AG20443 (cell line): ENCODE data around the gene GTF2A1.
"Not testable (repeated sequence)": the region's sequence is repeated elsewhere in the genome, so short reads cannot be mapped to it uniquely, and the experiment has no call there.

Source experiments
- DNase-seq: peaks from one replicate; pipeline ENCODE4 v3.0.0; 2012; ENCODE audit warnings: low spot score, mixed read lengths

The GTF2A1 gene

GRCh38 chr14:81220830-81221578 lies at the start of gene GTF2A1:
GTF2A1 (minus strand) TSS chr14:81220959; CDS start chr14:81220518, 441 bp downstream.
- DNase-seq: peak; percentile 98

DNA sequence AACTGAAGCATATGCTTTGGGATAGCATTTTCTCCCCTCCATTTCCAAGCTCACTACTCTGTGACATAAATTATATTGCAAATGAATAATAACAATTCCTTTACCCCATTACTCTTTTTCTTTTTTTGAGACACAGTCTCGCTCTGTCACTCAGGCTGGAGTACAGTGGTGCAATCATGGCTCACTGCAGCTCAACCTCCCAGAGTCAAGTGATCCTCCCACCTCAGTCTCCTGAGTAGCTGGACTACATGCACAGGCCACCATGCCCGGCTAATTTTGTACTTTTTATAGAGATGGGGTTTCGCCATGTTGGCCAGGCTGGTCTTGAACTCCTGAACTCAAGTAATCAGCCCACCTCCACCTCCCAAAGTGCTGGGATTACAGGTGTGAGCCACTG lies 49.2 kb upstream of the GTF2A1 start:
- no peak for DNase-seq

GRCh38 chr14:81269100-81269978 lies 48.6 kb upstream of the GTF2A1 start:
- DNase-seq: peak; percentile 80

- no peak for DNase-seq
Measured at GRCh38 chr14:81268016-81268416, 47.3 kb upstream of the GTF2A1 start.

GRCh38 chr14:81265636-81266169 lies 44.9 kb upstream of the GTF2A1 start:
- no peak for DNase-seq

DNA sequence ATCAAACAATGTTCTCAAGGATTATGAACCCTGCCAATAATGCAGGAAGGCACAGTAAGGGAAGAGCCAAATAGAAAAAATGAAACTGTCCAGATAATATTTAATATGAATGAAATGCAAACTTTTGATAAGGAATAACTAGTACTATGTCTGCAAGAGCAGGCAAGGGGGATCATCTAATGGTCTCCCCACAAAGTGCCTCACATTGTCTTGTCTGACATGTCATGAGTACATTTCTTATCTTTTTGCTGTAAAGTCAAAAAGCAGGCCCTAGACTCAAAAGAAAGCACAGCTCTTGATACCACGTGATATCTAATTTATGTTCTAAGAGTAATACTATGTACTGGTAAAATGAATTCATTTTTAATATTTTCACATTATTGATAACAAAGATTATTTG lies 43.9 kb upstream of the GTF2A1 start:
- DNase-seq: no peak

DNA sequence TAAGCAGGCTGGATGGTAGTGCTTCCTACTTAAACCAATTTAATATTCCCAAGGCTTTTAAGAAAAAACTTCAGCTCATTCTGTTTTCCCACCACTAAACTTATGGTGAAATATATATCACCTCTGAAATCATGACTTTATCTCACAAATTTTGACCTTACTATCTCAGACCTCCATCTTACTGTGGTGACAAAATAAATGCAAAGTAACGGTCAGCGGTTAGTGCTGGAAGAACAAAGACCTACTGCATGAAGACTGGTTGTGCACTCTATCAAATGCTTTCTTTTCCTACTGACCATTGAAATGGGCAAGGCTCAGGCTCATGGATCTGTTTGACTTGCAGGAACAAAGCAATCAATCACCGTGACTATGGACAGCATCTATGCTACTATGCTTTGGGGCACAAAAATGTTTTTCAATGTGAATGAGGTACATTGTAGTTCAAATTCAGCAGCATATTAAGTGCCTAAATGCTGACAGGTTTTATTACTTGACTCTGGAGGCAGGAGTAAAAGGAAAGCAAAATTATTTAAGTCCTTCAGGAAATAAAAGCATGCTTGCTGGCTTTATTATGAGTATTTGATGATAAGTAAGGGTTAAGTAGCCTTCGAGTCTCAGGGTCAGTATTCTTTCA lies 43.1 kb upstream of the GTF2A1 start:
- no peak for DNase-seq

GRCh38 chr14:81261176-81261575 lies 40.4 kb upstream of the GTF2A1 start:
- no peak for DNase-seq

- DNase-seq: no peak
Measured at GRCh38 chr14:81260732-81261131, 40.0 kb upstream of the GTF2A1 start.

GRCh38 chr14:81256289-81256960 lies 35.7 kb upstream of the GTF2A1 start:
- DNase-seq: no peak

- DNase-seq: no peak
Measured at GRCh38 chr14:81252278-81252677, 31.5 kb upstream of the GTF2A1 start.

DNA sequence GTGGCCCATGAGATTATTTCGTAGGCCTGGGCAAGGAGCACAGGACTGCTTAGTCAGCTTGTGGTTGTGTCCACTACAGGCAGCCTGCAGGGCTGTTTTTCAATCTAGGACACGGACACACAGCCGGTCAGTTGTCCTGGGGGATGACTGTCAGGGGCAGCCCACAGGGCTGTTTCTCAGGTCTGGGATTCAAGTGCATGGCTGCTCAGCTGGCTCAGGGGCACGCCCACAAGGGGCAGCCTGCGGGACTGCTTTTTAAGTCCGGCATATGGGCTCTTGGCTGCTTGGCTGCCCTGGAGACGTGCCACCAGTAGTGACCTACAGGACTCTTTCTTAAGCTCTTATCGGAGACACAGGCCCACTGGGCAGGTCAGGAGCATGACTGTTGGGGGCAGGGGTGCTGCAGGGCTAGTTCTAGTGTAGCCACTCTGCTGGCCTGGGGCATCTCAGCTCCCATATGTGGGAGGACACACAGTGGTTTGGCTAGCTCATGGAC lies 26.6 kb upstream of the GTF2A1 start:
- peak; percentile 43 for DNase-seq

- peak; percentile 66 for DNase-seq
Measured at GRCh38 chr14:81246461-81247270, 25.9 kb upstream of the GTF2A1 start.

GRCh38 chr14:81245771-81246170 lies 25.0 kb upstream of the GTF2A1 start:
- peak; percentile 52 for DNase-seq

- DNase-seq: not testable (repeated sequence)
Measured at GRCh38 chr14:81244431-81244830, 23.7 kb upstream of the GTF2A1 start.

GRCh38 chr14:81243499-81243898 lies 22.7 kb upstream of the GTF2A1 start:
- no peak for DNase-seq

- not testable (repeated sequence) for DNase-seq
Measured at GRCh38 chr14:81236849-81237248, 16.1 kb upstream of the GTF2A1 start.

GRCh38 chr14:81236138-81236537 lies 15.4 kb upstream of the GTF2A1 start:
- DNase-seq: no peak

DNA sequence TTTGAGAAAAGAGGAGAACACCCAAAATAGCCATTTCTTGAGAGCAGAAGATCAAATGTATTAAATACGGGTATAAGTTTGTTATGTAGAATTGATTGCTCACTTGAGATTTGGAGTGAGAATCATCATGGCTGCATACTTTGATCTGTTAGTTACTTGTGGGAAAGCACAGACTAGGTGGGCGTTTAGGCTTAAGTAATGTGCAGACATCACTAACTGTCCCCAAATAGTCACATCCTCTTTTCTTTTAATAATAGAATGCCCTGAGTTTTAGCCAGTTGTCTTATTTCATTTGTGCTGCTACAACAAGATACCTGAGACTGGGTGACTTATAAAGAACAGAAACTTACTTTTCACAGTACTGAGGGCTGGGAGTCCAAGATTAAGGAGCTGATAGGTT lies 14.3 kb upstream of the GTF2A1 start:
- no peak for DNase-seq

GRCh38 chr14:81234278-81234677 lies 13.5 kb upstream of the GTF2A1 start:
- no peak for DNase-seq

GRCh38 chr14:81233615-81234014 lies 12.9 kb upstream of the GTF2A1 start:
- DNase-seq: no peak
